ENCODE results near the gene ZRANB2. TPM values are rescaled to one million over a fixed set of nuclear protein-coding genes. Genes with fewer than 3 reads are reported as not detected.

The ZRANB2 gene
- total RNA-seq, 1 donor, result 47.1 TPM

- TF ChIP-seq CTCF (IDR thresholded peaks at IDR 0.05; ENCODE audit: insufficient read depth, low read depth, low read length), result no peak
- no peak for DNase-seq (ENCODE audit: low read depth)
- H3K4me3 ChIP-seq (ENCODE audit: low read depth, low read length), result no peak overlapping the region
These were observed 27.7 kb downstream of the ZRANB2 start for GRCh38 chr1:71053146-71053545.

GRCh38 chr1:71049951-71050598 lies 30.8 kb downstream of the ZRANB2 start:
- DNase-seq (ENCODE audit: low read depth), result peak; percentile 75
- peak; percentile 80 for TF ChIP-seq CTCF (IDR thresholded peaks at IDR 0.05; ENCODE audit: insufficient read depth, low read depth, low read length)
- H3K4me3 ChIP-seq (ENCODE audit: low read depth, low read length), result no peak overlapping the region

- no peak for TF ChIP-seq CTCF (IDR thresholded peaks at IDR 0.05; ENCODE audit: insufficient read depth, low read depth, low read length)
- DNase-seq (ENCODE audit: low read depth), result no peak
- H3K4me3 ChIP-seq (ENCODE audit: low read depth, low read length), result peak within 1 kb of the TSS; percentile 36
These were observed 32.9 kb downstream of the ZRANB2 start, which contains the start of gene PTGER3 for GRCh38 chr1:71047635-71048607. Gene PTGER3 (minus strand): TSS chr1:71047816. CDS start chr1:71047577, 239 bp downstream.

- DNase-seq (ENCODE audit: low read depth), result no peak
- no peak for TF ChIP-seq CTCF (IDR thresholded peaks at IDR 0.05; ENCODE audit: insufficient read depth, low read depth, low read length)
- H3K4me3 ChIP-seq (ENCODE audit: low read depth, low read length), result peak overlapping the region; percentile 36
These were observed 33.8 kb downstream of the ZRANB2 start for GRCh38 chr1:71046891-71047634.

- no peak for DNase-seq (ENCODE audit: low read depth)
These were observed 35.3 kb downstream of the ZRANB2 start for GRCh38 chr1:71045463-71046028.

More at GRCh38 chr1:71045463-71046028, 35.3 kb downstream of the ZRANB2 start:
- H3K4me3 ChIP-seq (ENCODE audit: low read depth, low read length), result no peak overlapping the region
- TF ChIP-seq CTCF (IDR thresholded peaks at IDR 0.05; ENCODE audit: insufficient read depth, low read depth, low read length), result no peak

Data from fibroblast of villous mesenchyme (primary cell).